HPDE6-E6E7 (cell line): ENCODE results near the gene ADIPOR2.
A peak's percentile ranks its signal among the peaks of the same experiment; 100 is the strongest.

Experiments used
- DNase-seq: peaks from one replicate; pipeline ENCODE4 v3.0.0; 2011; ENCODE audit warnings: missing footprints; ENCODE audit errors: extremely low spot score

The ADIPOR2 gene, protein sequence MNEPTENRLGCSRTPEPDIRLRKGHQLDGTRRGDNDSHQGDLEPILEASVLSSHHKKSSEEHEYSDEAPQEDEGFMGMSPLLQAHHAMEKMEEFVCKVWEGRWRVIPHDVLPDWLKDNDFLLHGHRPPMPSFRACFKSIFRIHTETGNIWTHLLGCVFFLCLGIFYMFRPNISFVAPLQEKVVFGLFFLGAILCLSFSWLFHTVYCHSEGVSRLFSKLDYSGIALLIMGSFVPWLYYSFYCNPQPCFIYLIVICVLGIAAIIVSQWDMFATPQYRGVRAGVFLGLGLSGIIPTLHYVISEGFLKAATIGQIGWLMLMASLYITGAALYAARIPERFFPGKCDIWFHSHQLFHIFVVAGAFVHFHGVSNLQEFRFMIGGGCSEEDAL

DNA sequence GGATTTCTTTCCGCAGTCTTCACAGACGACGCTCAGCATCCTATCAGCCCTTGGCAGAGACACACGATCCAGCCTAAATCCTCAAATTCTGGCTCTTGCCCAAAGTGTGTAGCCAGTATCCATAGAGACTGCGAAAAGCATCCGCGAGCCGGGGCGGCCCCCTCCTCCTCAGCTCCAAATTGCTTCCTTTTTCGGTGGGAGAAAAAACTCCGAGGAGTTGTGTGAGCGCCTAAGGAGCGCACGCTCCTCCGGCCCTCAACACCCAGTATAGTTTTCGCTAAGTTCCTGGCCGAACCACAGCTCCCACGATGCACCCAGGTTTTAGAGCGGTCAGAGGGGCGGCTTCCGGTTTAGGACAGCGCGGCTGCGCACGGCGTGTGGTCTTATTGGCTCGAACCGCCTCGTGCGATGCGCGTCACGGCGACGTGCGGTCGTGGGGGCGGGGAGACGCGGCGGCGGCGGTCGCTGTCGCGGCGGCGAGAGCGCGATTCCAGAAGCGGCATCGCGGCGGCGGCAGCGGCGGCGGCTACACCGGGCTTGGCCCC is at the start of gene ADIPOR2:
ADIPOR2 (plus strand) TSS at position 493 of the 545 bp plus-strand sequence. CDS start 63,274 bp downstream, outside the sequence.
- DNase-seq, result peak; percentile 88

DNA sequence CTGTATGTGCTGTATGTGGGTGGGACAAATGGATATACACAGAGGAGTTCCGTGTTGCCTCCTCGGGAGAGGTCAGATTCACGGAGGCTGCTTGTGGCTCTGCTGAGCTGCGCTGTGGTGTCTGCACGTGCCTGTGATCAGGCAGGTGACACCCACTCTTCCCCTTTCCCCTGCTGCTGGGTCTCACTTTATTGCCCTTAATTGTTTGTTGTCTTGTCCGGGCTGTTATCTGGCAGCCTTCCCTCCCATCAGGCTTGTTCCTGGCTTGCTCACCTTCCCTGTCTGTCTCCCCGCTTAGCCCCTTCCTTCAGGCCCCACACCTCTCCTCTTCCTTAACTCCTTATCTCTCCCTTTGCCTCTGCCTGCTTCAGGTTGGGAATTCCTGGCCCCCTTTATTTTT is 48.4 kb upstream of the ADIPOR2 start:
- DNase-seq, result no peak

DNA sequence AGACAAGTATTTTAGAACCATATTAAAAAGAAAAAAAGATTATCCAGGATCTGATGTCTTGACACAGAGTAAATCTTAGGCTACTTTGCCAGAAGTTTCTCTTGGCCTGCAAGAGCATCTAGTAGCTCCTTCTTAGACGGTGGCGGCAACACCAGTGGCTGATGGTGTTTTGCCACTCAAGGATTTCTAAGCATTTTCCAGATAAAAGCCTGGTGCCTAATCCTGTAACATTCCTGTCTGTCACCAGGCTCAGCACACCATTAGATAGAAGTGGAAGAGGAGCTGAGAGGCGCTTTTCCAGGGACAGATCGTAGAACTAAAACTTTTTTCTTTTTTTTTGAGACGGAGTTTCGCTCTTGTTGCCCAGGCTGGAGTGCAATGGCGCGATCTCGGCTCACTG is 47.8 kb upstream of the ADIPOR2 start:
- DNase-seq, result no peak

DNA sequence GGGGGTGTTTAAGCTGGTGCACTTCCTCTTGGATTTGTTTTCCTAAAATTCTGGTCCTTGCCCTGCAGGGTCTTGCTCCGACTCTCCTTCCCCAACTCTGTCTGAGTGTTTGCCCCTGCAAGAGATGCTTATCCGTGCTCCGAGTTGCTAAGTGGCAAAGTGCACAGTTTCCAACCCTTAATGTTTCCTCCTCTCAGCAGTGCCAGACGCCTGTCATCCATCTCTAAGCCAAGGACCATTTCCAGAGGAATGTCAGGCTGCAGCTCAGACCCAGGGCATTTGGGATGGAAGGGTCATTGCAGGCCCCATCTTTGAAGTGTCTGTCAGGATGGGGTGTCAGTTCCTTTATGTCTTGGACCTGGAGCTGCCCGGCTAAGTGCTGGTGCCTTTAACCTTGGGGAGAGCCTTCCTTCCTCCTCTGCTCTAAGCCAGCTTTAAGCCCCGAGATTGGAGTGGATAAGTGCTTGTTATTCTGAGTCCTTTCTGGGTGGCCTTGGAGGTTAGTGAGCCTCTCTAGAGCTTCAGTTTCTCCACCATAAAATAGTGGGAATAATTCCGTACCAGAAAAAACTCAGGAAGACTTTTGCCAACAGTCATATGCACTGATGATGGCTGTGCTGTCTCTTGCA is 46.9 kb upstream of the ADIPOR2 start:
- DNase-seq, result no peak

DNA sequence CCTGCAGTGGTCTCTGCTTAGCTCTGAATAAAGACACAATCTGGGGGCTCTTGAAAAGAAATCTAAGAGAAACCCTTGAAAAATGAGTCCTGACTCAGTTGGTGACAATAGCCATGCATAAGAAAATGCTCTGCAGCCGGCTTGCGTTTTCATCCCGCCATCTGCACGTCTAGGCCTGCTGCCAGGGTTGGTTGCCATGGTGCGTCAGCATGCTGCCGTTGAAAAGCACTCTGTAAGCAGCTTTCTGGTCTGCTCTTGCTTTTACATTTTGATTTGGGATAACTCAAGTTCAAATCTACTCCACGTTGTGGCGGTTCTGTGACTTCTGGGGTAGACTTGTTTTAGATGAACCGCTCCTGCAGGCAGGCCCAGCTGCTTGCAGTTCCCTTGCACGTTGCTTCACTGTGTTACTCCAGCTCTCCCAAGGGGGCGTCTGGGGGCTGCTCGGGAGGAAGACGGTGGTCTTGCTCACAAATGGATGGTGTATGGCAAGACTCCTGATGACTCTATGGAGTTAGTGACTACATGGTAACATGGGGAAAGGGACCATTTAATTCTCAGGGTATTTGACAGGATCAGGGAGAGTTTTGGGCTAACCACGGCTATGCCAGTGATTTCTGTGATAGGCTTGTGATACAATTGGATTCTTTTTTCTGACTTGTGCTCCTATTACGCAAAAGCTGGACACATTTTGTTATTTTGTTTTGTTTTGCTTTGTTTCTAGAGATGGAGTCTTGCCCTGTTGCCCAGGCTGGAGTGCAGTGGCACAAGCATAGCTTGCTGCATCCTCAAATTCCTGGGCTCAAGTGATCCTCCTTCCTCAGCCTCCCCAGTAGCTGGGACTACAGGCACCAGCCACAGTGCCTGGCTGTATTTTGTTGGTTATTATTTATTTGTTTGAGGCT is 46.1 kb upstream of the ADIPOR2 start:
- DNase-seq, result no peak

DNA sequence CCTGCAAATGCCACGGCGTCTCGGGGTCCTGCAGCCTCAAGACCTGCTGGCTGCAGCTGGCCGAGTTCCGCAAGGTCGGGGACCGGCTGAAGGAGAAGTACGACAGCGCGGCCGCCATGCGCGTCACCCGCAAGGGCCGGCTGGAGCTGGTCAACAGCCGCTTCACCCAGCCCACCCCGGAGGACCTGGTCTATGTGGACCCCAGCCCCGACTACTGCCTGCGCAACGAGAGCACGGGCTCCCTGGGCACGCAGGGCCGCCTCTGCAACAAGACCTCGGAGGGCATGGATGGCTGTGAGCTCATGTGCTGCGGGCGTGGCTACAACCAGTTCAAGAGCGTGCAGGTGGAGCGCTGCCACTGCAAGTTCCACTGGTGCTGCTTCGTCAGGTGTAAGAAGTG is 45.1 kb upstream of the ADIPOR2 start:
- DNase-seq, result no peak

DNA sequence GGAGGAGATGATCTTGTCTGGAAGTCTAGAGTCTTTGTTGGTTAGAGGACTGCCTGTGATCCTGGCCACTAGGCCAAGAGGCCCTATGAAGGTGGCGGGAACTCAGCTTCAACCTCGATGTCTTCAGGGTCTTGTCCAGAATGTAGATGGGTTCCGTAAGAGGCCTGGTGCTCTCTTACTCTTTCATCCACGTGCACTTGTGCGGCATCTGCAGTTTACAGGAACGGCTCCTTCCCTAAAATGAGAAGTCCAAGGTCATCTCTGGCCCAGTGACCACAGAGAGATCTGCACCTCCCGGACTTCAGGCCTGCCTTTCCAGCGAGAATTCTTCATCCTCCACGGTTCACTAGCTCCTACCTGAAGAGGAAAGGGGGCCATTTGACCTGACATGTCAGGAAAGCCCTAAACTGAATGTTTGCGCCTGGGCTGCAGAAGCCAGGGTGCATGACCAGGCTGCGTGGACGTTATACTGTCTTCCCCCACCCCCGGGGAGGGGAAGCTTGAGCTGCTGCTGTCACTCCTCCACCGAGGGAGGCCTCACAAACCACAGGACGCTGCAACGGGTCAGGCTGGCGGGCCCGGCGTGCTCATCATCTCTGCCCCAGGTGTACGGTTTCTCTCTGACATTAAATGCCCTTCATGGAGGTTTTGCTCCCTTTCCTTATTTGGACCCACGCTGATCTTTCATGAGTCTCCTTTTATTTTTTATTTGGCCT is 44.1 kb upstream of the ADIPOR2 start:
- DNase-seq, result no peak

DNA sequence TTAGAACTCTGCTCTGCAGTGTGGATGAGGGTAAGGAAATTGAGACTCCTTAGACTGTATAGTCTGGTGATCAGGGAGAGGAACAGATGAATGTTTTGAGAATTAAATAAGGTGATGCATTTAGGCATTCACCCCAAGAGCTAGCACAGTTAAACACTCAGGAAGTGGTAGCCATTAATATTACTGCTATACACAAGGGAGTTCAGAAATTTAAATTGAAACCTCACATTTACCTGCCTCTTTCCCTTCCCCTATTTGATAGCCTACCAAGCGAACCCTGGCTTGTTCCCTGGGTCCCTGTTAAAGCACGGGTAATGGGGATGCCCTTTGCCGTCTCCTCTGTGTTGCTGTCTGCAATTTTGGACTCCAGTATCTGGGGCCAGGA is 43.6 kb upstream of the ADIPOR2 start:
- no peak for DNase-seq

DNA sequence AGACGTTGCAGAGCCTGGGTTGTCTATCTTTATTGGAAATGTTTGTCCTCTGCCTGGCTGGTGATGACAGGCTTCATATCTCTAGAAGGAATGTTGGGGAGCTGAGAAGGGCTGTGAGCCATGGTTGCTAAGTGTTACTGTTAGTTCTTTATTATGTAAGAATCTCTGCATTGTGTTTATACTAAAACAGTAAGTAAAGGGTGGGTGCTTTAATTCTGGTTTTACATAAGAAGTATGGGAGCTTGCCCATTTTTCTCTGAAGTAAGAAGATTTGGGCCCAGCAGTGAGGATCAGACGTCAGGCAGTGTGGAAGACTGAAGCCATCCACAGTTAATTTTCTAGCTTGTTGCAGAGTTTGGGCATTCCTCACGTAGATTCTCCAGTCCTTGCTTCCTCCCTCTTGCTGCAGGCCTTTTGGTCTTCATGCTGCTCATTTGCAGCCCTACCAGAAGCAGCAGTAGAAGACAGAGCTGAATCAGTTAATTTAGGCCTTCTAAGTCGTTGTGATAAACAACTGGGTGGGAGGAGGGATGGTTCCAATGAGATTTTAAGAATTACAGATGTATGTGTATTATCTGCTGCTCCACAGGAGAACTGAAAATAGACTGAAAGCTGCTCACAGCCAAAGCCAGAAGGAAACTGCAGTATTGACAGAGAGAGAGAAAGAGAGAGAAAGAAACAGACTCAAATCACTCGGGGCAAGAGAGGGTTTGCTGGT is 40.5 kb upstream of the ADIPOR2 start:
- no peak for DNase-seq

DNA sequence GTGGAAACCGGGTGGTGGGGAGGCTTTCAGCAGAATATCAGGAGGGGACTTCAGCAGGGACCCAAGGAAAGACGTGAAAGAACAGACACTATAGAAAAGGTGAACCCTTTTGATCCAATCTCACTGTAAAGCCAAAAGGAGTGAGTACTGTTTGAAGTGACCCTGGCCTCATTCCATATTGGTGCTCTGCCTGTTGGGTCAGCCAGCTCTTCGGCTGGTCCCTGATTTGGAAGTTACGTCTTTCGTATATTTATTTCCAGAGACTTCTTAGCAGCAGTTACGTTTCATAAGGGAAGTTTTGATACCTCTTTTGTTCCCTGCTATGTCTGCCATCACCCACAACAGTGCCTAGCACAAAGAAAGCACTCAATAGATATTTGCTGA is 39.9 kb upstream of the ADIPOR2 start:
- DNase-seq, result no peak

DNA sequence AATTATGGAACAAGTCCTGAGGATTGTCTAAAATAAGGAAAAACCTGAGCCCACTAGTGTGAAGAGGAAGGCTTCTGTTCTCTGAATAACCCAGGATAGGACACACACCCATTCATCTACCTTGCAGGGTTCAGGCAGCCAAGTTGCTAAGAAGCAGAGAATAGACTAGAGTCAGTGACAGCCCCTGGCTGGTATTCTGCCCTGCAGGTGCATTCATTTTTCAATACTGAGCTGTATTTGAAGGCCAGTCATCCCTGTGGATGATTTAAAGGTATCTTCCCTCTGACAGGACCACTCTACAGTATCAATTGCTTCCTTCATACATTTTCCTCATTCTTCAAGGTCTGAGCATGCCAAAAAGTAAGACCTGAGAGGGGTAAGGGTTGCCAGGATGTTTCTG is 38.9 kb upstream of the ADIPOR2 start:
- DNase-seq, result no peak

DNA sequence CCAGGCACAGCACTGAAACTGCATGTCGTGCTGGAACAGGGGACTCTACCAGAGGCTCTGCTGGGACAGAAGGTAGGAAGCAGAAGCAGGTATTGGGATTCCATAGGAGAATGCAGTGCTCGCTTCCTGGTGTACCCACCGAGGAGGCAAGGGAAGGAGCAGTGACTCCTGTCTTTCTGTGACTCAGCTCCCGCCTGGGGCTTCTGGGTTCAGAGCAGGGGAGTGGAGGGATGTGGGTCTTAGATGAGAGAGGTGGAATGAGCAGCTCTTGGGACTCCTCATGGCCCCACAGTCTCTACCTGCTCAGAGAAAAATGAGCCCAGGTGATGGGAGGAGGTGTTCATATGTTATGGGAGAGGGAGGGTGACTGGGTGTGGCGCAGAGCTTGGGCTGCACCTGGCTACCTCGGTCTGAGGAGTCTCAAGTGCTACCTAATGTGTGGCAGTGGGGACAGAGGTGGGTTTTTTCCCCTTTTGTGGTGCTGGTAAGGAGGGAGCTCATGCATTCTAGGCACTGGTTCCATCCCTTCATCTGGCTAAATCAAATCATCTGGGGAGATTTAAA is 35.6 kb upstream of the ADIPOR2 start:
- no peak for DNase-seq

DNA sequence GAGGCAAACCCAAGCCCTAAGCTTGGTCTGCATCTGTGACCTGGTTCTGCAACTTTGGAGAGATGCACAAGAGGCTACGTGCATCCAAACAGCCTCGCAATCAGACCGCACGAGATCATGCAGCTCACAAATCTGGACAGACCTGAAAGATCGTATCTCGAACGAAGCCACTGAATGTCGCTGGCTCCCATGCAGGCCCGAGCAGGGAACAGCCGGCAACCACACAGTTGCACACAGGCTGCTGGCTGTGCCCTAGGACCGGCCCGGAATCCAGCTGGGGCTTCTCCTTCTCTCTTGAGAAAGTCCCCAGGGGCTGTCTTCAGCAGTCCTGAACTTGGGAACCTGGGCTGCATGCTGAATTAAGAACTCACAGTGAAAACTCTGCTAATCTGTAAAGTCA is 34.0 kb upstream of the ADIPOR2 start:
- DNase-seq, result no peak

DNA sequence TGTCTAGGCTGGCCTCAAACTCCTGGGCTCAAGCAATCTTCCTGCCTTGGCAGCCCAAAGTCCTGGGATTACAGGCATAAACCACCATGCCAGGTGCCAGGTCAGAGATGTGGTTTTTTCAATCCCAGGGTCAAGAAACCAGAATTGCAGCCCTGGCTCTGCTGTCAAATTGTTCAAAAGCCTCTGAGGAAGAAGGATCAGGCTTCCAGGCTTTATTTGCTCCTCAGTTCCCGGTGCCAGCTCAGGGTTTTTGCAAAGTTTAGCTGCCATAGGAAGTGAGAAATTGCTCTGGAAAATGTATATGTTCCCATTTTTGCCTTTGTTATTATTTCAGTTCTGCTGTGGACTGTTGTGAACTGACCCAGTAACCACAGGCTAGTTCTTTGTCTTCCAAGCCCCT is 33.2 kb upstream of the ADIPOR2 start:
- DNase-seq, result no peak

DNA sequence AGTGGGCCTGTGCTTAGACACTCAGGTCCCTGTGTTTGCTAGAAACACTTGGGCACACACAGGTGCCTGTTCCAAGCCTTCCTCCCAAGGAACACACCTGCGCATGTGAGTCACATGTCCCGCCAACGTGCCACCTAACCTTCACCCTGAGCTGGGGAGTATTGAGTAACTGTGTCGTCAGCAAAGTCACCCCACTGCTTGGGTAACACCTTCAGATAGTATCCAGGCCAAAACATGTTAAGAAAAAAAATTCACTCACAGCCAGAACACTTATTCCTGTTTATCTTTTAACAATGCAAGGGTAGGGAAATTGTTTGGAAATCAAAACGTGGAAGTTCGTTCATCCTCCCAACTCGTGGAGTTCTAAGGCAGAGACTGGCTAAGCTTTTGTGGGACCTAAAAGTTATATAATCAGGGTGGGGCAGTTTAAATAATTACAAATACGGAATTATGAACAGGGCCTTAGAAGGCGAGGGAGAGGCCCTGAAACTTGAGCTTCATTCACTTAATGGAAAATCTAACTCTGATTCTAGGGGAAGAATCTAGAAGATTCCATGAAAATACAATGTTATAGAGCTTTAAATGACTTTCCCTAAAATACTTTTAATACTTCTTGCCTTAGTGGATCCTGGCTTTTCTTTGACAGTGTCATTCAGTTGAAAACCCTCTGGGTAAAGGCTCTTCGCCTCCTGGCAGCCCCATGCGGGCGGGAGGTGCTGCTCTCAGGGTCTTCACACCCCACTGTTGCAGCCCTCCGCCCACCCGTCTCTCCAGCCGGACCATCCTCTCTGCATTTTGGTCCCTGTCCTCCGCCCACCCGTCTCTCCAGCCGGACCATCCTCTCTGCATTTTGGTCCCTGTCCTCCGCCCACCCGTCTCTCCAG is 30.3 kb upstream of the ADIPOR2 start:
- peak; percentile 86 for DNase-seq

DNA sequence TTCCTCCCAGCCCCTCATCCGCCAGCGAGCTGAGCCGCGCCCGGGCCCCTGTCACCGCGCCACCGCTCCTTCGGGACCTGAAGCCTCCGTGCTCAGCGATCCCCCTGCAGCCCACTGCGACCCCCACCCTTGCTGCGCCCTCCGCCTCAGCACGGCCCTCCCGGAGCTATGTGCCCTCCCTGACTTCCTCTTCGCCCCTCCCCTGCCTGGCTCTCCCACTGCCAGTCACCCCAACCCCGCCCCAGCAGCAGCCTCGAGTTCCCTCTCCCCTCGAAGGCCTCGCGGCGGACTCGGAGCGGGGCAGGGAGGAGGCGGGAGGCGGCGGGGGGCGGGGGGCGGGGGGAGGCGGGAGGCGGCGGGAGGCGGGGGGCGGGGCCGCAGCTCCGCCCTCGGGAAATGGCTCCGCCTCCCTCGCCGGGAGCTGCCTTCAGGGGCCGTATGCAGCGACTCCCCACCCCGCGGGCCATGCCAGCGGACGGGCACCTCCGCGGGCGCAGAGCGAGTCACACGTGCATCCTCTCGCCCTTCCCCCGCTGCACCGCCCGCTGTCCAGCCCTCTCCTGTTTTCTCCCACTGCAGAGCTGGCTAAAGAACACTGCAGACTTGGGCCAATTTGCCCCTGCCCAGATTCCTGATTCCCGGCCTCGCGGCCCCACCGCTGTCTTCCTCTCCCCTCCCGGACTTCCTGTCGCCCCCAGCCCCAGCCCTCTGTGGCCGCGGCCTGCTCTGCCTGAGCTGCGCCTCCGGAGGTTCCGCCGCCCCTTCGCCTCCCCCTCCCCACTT is 29.1 kb upstream of the ADIPOR2 start:
- peak; percentile 90 for DNase-seq

DNA sequence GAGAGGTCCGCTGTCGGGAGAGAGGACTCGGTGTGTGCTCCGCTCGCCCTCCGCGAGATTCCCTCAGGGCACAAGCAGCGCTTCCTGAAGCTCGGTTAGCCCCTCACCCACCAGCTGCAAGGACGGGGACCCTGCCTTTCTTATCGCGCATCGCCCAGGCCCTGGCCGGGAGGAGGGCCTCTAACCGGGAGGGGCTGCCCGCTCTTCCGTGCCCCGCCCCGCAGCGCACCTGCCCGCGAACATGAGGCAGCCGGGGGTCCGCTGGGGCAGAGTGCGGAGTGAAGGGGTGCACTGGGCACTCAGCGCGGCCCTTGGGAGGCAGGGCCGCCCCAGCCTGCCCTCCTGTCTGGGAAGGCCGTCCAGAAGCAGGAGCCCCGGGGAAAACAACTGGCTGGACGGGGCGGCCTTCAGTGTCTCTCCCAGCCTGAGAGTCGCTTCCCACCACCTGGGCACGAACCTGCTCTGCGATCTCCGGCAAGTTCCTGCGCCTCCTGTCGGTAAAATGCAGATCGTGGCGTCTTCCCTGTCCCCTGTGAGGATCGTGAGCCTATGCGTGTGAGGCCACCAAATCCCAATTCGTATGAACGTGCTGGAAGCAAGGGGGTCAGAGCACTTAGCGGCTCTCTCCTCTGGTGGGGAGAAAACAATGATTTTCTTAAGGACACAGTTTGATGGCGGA is 28.0 kb upstream of the ADIPOR2 start:
- no peak for DNase-seq
